Measurements from ENCODE around the gene OPA3. TPM values are rescaled to one million over a fixed set of nuclear protein-coding genes. Genes with fewer than 3 reads are reported as not detected.
A peak's percentile ranks its signal among the peaks of the same experiment; 100 is the strongest.

Gene OPA3
- total RNA-seq, 1 experiment from 2014 or later: 16.8 TPM

DNA sequence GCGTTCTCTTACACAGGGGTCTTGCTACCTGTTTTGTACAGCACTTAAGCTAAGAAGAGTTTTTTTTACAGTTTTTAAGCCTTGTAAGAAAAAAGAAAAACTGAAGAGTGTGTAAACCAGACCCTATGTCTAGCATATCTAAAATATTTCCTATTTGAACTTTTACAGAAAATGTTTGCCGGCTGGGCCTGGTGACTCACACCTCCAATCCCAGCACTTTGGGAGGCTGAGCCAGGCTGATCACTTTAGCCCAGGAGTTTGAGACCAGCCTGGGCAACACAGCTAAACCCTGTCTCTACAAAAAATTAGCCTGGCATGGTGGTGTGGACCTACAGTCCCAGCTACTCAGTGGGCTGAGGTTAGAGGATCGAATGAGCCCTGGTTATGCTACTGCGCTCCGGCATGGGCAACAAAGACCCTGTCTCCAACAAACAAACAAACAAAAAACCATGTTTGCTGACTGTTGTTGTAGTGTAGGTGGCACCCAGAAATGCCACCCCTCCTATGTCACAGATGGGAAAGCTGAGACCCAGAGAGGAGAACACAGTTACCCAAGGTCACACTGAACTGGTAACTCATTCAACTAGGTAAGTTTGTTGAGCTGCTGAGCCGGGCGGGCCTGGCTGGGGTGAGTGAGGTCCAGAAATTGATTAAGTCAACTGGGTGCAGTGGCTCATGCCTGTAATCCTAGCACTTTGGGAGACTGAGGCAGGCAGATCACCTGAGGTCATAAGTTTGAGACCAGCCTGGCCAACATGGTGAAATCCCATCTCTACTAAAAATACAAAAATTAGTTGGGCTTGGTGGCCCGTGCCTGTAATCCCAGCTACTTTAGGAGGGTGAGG lies 79.2 kb downstream of the OPA3 start:
- no TSS peak for BruUV-seq (replicated peaks)
- TF ChIP-seq CTCF (IDR thresholded peaks at IDR 0.05; ENCODE audit: unreplicated experiment): no peak
- CTCF ChIA-PET: interaction anchor here (0.6 to 2.0 kb wide), 11 partner anchors 10 to 176 kb away, joined by 3 to 10 read pairs (median 4); partner anchors contain the start of gene RTN2
- H3K4me1 Mint-ChIP-seq (ENCODE audit: insufficient read depth, unreplicated experiment): peaks cover 26% of the 10 kb centered on the region
- DNase-seq (ENCODE audit: unreplicated experiment): no peak
- H3K9me3 Mint-ChIP-seq (ENCODE audit: unreplicated experiment): no peaks in the 10 kb centered on the region
- no peaks in the 10 kb centered on the region for H3K27me3 Mint-ChIP-seq (ENCODE audit: insufficient read depth, unreplicated experiment)
- H3K36me3 Mint-ChIP-seq (ENCODE audit: insufficient read depth, unreplicated experiment): peaks cover 7% of the 10 kb centered on the region
- intact Hi-C loops (cut with micrococcal nuclease): loop anchor here (5.0 kb wide), 2 partner anchors 62 to 137 kb away; no protein-coding TSS in a partner anchor
- H3K4me3 Mint-ChIP-seq (ENCODE audit: unreplicated experiment): peak overlapping the region; percentile 99
- H3K27ac Mint-ChIP-seq (ENCODE audit: low read depth, unreplicated experiment): peak overlapping the region; percentile 91
- POLR2A ChIA-PET: interaction anchor here (0.7 to 2.3 kb wide), 9 partner anchors 9 to 413 kb away, joined by 3 to 10 read pairs (median 4); partner anchors contain the start of genes EML2, FOSB, PPP1R37 and QPCTL

- DNase-seq (ENCODE audit: unreplicated experiment): no peak
- CTCF ChIA-PET: interaction anchor here (0.6 to 1.7 kb wide), 4 partner anchors 16 to 127 kb away, joined by 3 to 7 read pairs (median 5); no protein-coding TSS in a partner anchor
- BruUV-seq (replicated peaks): no TSS peak
- Mint-ChIP-seq H3K9me3 (ENCODE audit: unreplicated experiment) (no peaks in the 10 kb centered on the region), H3K36me3 (ENCODE audit: insufficient read depth, unreplicated experiment) (peaks cover 3% of the 10 kb centered on the region), H3K27ac (ENCODE audit: low read depth, unreplicated experiment) (no peak overlapping the region), H3K27me3 (ENCODE audit: insufficient read depth, unreplicated experiment) (no peaks in the 10 kb centered on the region), H3K4me3 (ENCODE audit: unreplicated experiment) (no peak overlapping the region), H3K4me1 (ENCODE audit: insufficient read depth, unreplicated experiment) (peaks cover 21% of the 10 kb centered on the region)
- intact Hi-C loops (cut with micrococcal nuclease): no loop called here
- POLR2A ChIA-PET: interaction anchor here (2.3 kb wide), 1 partner anchor 189 kb away, joined by 7 read pairs; the partner anchor contains the start of genes QPCTL and SNRPD2
- no peak for TF ChIP-seq CTCF (IDR thresholded peaks at IDR 0.05; ENCODE audit: unreplicated experiment)
Observed at GRCh38 chr19:45503909-45504308, 80.7 kb downstream of the OPA3 start.

DNA sequence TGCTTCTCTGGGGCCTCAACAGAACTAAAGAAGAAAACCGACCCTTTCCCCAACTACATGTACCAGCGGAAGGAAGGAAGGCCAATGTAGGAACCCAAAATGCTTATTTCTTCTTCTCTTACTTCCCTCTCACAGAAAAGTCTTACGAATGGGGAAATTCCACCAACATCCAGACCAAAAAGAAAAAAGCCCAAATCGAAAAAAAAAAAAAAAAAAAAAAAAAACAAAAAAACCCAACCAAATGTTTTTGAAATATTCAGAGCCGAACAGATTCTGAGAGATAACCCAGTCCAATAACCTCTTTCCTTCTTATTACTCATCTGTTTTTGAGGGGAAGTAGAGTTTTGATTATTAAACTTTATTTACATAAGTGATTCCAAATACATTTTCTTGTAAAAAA lies 82.5 kb downstream of the OPA3 start:
- intact Hi-C loops (cut with micrococcal nuclease): no loop called here
- Mint-ChIP-seq H3K9me3 (ENCODE audit: unreplicated experiment) (no peaks in the 10 kb centered on the region), H3K4me1 (ENCODE audit: insufficient read depth, unreplicated experiment) (peaks cover 22% of the 10 kb centered on the region), H3K36me3 (ENCODE audit: insufficient read depth, unreplicated experiment) (no peaks in the 10 kb centered on the region), H3K27ac (ENCODE audit: low read depth, unreplicated experiment) (no peak overlapping the region), H3K4me3 (ENCODE audit: unreplicated experiment) (no peak overlapping the region), H3K27me3 (ENCODE audit: insufficient read depth, unreplicated experiment) (no peaks in the 10 kb centered on the region)
- no peak for DNase-seq (ENCODE audit: unreplicated experiment)
- POLR2A ChIA-PET: no interaction called here
- CTCF ChIA-PET: no interaction called here
- no TSS peak for BruUV-seq (replicated peaks)
- TF ChIP-seq CTCF (IDR thresholded peaks at IDR 0.05; ENCODE audit: unreplicated experiment): no peak

- POLR2A ChIA-PET: no interaction called here
- H3K27me3 Mint-ChIP-seq (ENCODE audit: insufficient read depth, unreplicated experiment): no peaks in the 10 kb centered on the region
- H3K4me1 Mint-ChIP-seq (ENCODE audit: insufficient read depth, unreplicated experiment): peaks cover 27% of the 10 kb centered on the region
- BruUV-seq (replicated peaks): no TSS peak
- no peak overlapping the region for H3K27ac Mint-ChIP-seq (ENCODE audit: low read depth, unreplicated experiment)
- intact Hi-C loops (cut with micrococcal nuclease): no loop called here
- no peak overlapping the region for H3K4me3 Mint-ChIP-seq (ENCODE audit: unreplicated experiment)
- no peaks in the 10 kb centered on the region for H3K9me3 Mint-ChIP-seq (ENCODE audit: unreplicated experiment)
- no peaks in the 10 kb centered on the region for H3K36me3 Mint-ChIP-seq (ENCODE audit: insufficient read depth, unreplicated experiment)
- CTCF ChIA-PET: interaction anchor here (0.6 to 3.1 kb wide), 2 partner anchors 16 to 90 kb away, joined by 3 to 16 read pairs; no protein-coding TSS in a partner anchor
- no peak for DNase-seq (ENCODE audit: unreplicated experiment)
- TF ChIP-seq CTCF (IDR thresholded peaks at IDR 0.05; ENCODE audit: unreplicated experiment): no peak
Observed at GRCh38 chr19:45501730-45502014, 82.9 kb downstream of the OPA3 start.
